ENCODE data around the gene ADARB1. TPM values are rescaled to one million over a fixed set of nuclear protein-coding genes. Genes with fewer than 3 reads are reported as not detected.

Gene ADARB1
- total and polyA plus RNA-seq, 2 of the 8 experiments (the other 6 are each of a cell fraction or from before 2014, with no cell fraction given): 4.7 to 14.9 TPM

GRCh38 chr21:45099571-45099970, 25.2 kb downstream of the ADARB1 start (continued):
- no peak for TF ChIP-seq SAP30 (IDR thresholded peaks at IDR 0.05; ENCODE audit: insufficient read depth, insufficient replicate concordance, low read length)
- no peak for TF ChIP-seq SP2 (IDR thresholded peaks at IDR 0.05; ENCODE audit: low read length)

Measured in H1 (cell line).